Measurements from ENCODE around the gene TBCD.
"Not testable (repeated sequence)": the region's sequence is repeated elsewhere in the genome, so short reads cannot be mapped to it uniquely, and the experiment has no call there.

Gene TBCD

GRCh38 chr17:82960419-82961271 lies 208.8 kb downstream of the TBCD start:
- no peak for DNase-seq

GRCh38 chr17:82961366-82962162 lies 209.7 kb downstream of the TBCD start:
- DNase-seq = no peak

GRCh38 chr17:82962163-82962720 lies 210.4 kb downstream of the TBCD start:
- DNase-seq = no peak

GRCh38 chr17:82963104-82963950 lies 211.5 kb downstream of the TBCD start:
- no peak for DNase-seq

- not testable (repeated sequence) for DNase-seq
These were observed 212.6 kb downstream of the TBCD start for GRCh38 chr17:82964451-82964850.

- no peak for DNase-seq
These were observed 213.0 kb downstream of the TBCD start for GRCh38 chr17:82964851-82965341.

GRCh38 chr17:82965371-82965770 lies 213.5 kb downstream of the TBCD start:
- no peak for DNase-seq

GRCh38 chr17:82966415-82966814 lies 214.6 kb downstream of the TBCD start:
- DNase-seq = no peak

GRCh38 chr17:82967268-82968032 lies 215.6 kb downstream of the TBCD start:
- no peak for DNase-seq

GRCh38 chr17:82968033-82968841 lies 216.4 kb downstream of the TBCD start:
- peak; percentile 36 for DNase-seq

GRCh38 chr17:82970067-82970466 lies 218.2 kb downstream of the TBCD start:
- no peak for DNase-seq

- no peak for DNase-seq
These were observed 219.1 kb downstream of the TBCD start for GRCh38 chr17:82970818-82971590.

GRCh38 chr17:82972836-82973372 lies 221.0 kb downstream of the TBCD start:
- no peak for DNase-seq

- no peak for DNase-seq
These were observed 221.7 kb downstream of the TBCD start for GRCh38 chr17:82973456-82974135.

GRCh38 chr17:82974136-82974952 lies 222.5 kb downstream of the TBCD start:
- no peak for DNase-seq

GRCh38 chr17:82976982-82977488 lies 225.2 kb downstream of the TBCD start:
- no peak for DNase-seq

GRCh38 chr17:82977606-82978005 lies 225.7 kb downstream of the TBCD start:
- no peak for DNase-seq

- no peak for DNase-seq
These were observed 227.0 kb downstream of the TBCD start for GRCh38 chr17:82978765-82979349.

Measured in NCI-H1694 treated with DMSO at 0.1 percent for 48 hours (cell line).